SU-DHL-6 (cell line): ENCODE data around the gene AP3D1.

ENCODE experiments used
- CTCF ChIP-seq: fragments of 200-600 bp; sonication (generic); IDR thresholded peaks from one replicate; pipeline ENCODE4 v1.5.1; 2017; ENCODE audit warnings: antibody characterized with exemption, mild to moderate bottlenecking, low read length, moderate library complexity; ENCODE audit not compliant: insufficient read depth, poor library complexity, severe bottlenecking
- EZH2phosphoT487 ChIP-seq: fragments of 200-600 bp; sonication (generic), shearing (Covaris generic); conservative IDR thresholded peaks from 2 replicates; pipeline ENCODE4 v1.6.1; 2018; ENCODE audit warnings: mild to moderate bottlenecking, antibody characterized with exemption, low read length, moderate library complexity, mixed read lengths

- TF ChIP-seq CTCF: no peak
- TF ChIP-seq EZH2phosphoT487: no peak
These were observed 5.5 kb downstream of the AP3D1 start for GRCh38 chr19:2145831-2146241.
